T-helper 2 cell (primary cell): ENCODE data around the gene CCDC116.
"Not testable (repeated sequence)": the region's sequence is repeated elsewhere in the genome, so short reads cannot be mapped to it uniquely, and the experiment has no call there.

Experiments used
- DNase-seq, 5 experiments: peaks; one replicate each; pipeline versions ENCODE4 v3.0.0 to v3.0.0-alpha.2; 2012 to 2022

CCDC116 gene

GRCh38 chr22:21611210-21611977 lies 21.2 kb upstream of the CCDC116 start:
- no peak for DNase-seq

- DNase-seq, result no peak
Measured at GRCh38 chr22:21612858-21613257, 19.7 kb upstream of the CCDC116 start.

- DNase-seq, result no peak
Measured at GRCh38 chr22:21613553-21614233, 18.9 kb upstream of the CCDC116 start.

DNA sequence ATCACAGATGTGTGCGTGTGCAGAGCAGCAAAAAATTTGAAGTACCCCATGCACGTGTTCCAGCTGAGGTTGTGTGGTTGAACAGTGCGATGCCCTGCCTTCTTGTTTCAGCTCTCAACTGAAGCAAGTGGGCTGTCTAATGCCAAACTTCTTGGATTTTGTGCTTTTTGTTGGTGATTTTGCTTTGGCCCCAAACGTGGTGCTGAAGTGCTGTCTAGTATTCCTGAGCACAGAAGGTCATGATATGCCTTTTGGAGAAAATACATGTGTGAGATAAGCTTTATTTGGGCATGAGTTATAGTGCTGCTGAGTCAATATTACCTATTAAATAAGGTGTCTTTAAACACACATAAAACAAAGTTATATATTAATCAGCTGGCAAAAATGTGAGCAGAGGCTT lies 16.8 kb upstream of the CCDC116 start:
- DNase-seq, result no peak

GRCh38 chr22:21617337-21617736 lies 15.2 kb upstream of the CCDC116 start:
- DNase-seq, result not testable (repeated sequence)

GRCh38 chr22:21621025-21621424 lies 11.5 kb upstream of the CCDC116 start:
- DNase-seq, result no peak

GRCh38 chr22:21622011-21622918 lies 10.3 kb upstream of the CCDC116 start:
- DNase-seq, result no peak

- no peak for DNase-seq
Measured at GRCh38 chr22:21622919-21623647, 9.5 kb upstream of the CCDC116 start.

DNA sequence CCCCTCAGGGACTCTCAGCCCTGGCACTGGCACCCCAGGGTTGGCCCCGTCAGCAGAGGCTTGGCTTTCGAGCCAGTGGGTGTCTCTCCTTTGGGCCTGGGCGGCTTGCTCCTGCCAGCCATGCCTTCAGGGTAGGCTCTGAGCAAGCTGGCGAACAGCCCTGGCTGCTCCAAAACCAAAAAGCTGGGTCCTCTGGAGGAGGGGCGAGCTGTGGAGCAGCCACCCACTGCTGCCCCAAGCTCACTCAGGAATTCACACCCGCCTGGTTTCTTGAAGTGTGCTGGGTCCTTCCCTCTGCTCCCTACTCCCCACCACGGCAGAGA lies 9.0 kb upstream of the CCDC116 start:
- DNase-seq, result no peak

- DNase-seq, result peak in 2 of 5 experiments; percentile 26 to 27
Measured at GRCh38 chr22:21624120-21624879, 8.3 kb upstream of the CCDC116 start.

GRCh38 chr22:21624880-21625791 lies 7.4 kb upstream of the CCDC116 start:
- DNase-seq, result no peak

DNA sequence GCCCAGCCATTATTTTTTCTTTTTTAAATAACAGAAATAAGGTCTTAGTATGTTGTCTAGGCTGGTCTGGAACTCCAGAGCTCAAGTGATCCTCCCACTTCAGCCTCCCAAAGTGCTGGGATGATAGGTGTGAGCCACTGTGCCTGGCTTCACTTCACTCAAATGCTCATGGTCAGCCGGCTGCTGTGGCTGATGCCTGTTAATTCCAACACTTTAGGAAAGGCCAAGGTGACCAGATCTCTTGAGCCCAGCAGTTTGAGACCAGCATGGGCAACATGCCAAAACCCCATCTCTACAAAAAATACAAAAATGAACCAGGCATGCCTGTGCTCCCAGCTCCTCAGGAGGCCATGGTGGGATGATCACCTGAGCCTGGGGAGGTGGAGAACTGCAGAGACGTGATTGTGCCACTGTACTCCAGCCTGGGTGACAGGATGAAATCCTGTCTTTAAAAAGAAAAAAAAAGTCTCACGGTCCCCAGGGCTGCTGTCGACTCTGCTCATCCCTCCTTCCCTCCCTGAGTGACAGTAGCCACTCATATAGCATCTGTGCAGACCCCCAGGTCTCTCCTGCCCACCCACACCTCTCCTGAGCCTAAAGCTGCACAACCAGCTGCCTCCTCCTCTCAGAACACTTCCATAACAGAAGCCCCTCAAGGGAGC lies 6.4 kb upstream of the CCDC116 start:
- DNase-seq, result no peak

- no peak for DNase-seq
Measured at GRCh38 chr22:21626735-21627469, 5.7 kb upstream of the CCDC116 start.

- DNase-seq, result no peak
Measured at GRCh38 chr22:21628386-21629254, 3.9 kb upstream of the CCDC116 start.

DNA sequence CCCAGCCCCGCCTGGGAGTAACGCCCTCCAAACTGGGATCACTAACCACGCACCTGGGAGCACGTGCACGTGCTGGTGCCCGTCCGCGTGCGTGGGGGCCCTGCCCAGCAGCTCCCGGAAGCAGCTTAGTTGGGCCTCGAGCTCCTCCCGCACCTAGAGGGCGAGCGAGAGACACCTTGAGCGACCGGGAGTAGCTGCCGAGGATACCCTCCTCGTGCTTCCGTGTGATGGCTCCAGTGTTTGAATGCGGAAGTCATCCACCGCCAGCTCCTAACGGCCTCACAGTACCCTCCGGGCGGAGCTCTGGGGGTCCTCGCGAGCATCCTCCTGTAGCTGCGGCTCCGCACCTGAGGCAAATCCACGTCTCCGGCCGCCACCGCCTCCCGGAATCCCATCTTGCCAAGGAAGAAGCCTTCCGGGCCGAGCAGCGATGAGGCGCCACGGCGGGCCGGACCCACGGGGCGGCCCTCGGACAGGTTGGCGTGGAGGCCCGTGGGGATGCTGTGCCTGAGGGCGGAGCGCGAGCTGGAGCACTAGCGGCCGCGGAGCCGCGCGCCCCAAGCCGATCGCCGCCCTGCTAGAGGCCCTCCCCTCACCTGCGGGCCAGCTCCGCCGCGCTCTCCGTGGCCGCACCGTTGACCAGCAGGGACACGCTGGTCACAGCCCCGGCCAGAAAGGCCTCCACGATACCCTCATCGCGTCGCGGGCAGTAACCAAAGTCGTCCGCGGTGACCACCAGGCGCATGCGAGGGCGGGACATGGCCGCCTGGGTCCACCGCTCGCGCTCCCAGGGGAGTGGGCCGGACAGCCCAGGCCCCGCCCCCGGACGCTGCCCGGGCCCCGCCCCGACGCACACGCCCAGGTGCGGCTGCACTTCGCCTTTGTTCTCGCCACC lies 3.1 kb upstream of the CCDC116 start, which contains the start of gene YDJC:
Gene YDJC (minus strand): TSS at position 768 of the 895 bp plus-strand sequence. CDS start 8 bp downstream, at position 760.
- peak; percentile 86 to 97 (median 94) for DNase-seq

- DNase-seq, result no peak
Measured at GRCh38 chr22:21631025-21631424, 1.5 kb upstream of the CCDC116 start.

DNA sequence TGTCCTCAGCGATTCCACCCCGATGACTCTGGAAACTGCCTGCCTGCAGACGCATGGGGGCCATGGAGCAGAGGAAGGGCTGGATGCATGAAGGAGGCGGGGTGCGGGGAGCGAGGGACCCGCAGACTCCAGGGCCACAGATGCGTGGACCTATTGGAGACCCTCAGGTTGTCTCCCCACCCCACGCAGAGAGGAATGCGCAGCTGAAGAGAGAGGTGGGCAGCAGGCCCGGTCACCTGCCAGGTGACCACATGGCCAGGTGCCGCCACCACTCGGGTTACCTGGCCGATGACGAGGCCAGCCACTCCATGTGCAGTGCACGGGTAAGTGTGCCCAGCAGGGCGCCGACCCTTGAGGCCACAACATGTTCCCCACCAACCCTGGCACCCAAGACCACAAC lies 371 bp downstream of the CCDC116 start:
- DNase-seq, result no peak
